ENCODE data around the gene ADAMTS19.
A peak's percentile ranks its signal among the peaks of the same experiment; 100 is the strongest.
"Not testable (repeated sequence)": the region's sequence is repeated elsewhere in the genome, so short reads cannot be mapped to it uniquely, and the experiment has no call there.

The ADAMTS19 gene

GRCh38 chr5:129601576-129601975, 141.5 kb downstream of the ADAMTS19 start:
- DNase-seq = no peak

DNA sequence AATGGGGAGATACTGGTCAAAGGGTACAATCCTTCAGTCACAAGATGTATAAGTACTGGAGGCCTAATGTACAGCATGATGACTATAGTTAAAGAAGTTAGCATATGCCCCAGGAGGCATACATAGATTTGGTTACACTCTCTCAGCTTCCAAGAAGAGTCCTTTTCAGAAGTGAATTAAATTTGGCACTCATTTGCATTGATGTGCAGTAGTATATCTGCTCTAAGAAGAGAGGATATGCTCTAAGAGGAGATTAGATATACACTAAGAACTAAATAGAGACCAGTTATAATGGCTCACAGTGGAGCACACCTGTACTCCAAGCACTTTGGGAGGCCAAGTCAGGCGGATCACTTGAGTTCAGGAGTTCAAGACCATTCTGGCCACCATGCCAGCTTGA, 148.3 kb downstream of the ADAMTS19 start:
- no peak for DNase-seq

GRCh38 chr5:129609710-129610109, 149.6 kb downstream of the ADAMTS19 start:
- no peak for DNase-seq

GRCh38 chr5:129616517-129616916, 156.4 kb downstream of the ADAMTS19 start:
- DNase-seq = no peak

DNA sequence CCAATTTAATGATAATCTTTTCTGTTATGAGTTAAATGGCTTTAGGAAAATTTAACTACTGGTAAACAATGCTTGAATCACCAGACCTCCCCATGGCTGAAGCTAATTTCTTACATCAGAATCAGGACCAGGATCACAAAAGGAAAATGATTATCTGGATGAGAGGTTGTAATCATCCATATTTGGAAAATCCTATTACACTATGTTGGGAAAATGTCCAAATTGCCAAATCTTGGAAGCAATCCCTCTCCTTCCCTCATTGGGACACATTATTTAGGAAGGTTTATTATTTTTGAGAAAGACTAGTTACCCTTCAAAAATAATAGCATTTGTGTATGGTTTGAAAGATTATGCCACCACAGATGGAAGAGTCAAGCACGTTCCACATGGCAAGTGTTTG, 157.1 kb downstream of the ADAMTS19 start:
- no peak for DNase-seq

DNA sequence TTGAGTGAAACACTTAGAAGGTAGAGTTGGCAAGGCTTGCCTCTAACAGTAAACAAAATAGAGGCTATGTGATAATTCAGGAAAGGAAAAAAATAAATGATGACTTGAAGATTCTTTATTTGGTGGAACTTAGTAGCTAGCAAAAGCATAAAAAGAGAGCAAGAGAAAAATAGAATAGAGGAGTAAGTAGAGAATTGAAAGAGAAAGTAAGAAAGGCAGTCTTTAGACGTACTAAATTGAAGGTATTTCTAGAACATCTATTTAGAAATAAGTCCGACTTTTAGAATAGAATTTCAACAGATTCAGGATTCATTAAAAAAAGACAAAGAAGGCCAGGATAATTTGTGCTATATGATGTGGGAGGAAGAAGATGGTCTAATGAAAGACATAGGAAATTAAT, 159.7 kb downstream of the ADAMTS19 start:
- DNase-seq = no peak

GRCh38 chr5:129622531-129622930, 162.4 kb downstream of the ADAMTS19 start:
- DNase-seq = no peak

GRCh38 chr5:129629575-129629974, 169.5 kb downstream of the ADAMTS19 start:
- DNase-seq = no peak

DNA sequence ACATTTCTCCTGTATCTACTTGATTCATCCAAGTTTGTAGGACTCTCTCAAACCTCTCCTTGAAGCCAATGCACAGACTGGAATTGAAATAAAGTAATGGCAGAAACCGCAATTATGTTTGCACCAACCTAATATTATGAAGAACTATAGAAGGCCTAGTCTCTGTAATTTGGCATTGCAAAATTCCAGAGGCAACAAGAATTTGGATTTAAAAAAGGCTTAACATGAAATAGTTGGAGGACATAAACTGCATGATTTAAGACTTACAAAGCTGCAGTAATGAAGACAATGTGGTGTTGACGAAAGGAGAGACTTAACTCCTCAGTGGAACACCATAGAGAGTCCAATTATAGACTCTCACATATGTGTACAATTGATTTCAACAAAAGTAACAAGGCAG, 170.0 kb downstream of the ADAMTS19 start:
- DNase-seq = no peak

GRCh38 chr5:129631961-129632360, 171.9 kb downstream of the ADAMTS19 start:
- DNase-seq = no peak

DNA sequence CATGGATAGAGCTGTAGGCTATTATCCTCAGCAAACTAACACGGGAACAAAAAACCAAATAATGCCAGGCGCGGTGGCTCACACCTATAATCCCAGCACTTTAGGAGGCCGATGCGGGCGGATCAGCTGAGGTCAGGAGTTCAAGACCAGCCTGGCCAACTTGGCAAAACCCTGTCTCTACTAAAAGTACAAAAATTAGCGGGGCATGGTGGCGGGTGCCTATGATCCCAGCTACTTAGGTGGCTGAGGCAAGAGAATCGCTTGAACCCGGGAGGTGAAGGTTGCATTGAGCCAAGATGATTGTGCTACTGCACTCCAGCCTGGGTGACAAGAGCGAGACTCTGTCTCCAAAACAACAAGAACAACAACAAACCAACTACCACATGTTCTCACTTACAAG, 177.4 kb downstream of the ADAMTS19 start:
- not testable (repeated sequence) for DNase-seq

DNA sequence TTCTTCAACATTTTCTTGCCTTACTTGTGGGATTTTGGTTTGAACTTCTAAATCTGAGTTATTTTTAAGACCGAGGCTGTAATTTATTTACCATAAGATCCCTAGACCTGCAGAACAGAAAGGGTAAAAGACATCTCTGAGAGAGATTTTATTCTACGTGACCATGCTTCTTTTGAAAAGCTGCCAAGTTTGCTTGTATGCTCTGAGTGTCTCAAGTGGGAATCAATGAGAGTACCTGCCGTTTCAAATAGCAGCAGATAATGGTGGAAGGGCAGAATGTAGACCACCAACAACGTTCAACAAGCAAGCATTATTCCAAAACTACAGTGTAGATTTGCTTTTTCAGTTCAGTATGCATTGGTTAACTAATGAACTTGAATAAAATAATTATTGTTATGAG, 179.2 kb downstream of the ADAMTS19 start:
- no peak for DNase-seq

DNA sequence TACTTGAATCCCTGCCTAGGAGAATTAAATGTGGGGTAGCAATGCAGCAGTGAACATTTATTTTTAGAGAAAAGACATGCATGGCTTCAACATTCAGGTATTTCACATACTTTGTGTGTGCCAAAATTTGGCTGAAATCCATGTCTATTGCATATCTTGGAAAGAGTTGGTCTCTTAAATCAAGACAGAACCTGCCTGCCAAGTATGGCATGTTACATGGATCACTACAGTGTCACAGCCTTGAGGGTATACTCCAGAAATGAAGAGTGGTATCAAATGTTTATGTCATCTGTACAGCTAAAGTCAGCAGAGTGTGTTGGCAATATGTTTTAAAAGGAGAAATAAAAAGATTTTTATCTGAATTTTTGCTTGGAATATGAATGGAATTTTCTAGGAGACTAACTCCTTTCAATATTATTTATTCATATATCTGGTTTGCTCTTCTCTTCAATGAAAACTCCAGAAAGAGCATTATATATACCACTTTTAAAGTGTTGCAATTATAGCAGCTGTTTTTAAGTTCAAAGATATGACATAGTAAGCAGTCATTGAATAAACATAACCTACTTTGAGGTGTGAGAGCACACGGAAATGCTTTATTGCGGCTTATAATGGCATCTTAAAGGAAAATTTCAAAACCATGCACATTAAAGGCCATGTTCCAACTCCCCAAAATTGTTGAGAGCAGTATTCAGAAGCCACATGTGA, 192.4 kb downstream of the ADAMTS19 start:
- DNase-seq = no peak

GRCh38 chr5:129653057-129653375, 192.9 kb downstream of the ADAMTS19 start:
- DNase-seq = no peak

DNA sequence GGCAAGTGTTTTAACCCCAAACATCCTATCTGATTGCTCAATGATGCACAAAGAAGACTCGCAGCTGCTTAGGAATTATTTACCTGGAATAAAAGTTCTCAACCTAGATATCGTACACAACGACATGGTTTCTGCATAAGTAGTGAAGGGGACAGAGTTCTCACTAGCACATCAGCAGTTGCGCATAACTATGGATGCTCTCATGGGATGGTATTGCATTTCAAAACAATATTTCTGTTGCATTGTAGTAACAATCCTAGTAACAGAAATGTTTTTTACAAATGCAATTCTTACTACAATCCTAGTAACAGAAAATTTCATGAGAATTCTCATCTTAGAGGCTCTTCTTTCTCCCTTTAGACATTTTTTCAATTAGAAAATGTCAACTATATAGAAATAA, 193.3 kb downstream of the ADAMTS19 start:
- DNase-seq = no peak

- DNase-seq = no peak
Measured at GRCh38 chr5:129656952-129657351, 196.9 kb downstream of the ADAMTS19 start.

- no peak for DNase-seq
Measured at GRCh38 chr5:129658801-129659200, 198.7 kb downstream of the ADAMTS19 start.

DNA sequence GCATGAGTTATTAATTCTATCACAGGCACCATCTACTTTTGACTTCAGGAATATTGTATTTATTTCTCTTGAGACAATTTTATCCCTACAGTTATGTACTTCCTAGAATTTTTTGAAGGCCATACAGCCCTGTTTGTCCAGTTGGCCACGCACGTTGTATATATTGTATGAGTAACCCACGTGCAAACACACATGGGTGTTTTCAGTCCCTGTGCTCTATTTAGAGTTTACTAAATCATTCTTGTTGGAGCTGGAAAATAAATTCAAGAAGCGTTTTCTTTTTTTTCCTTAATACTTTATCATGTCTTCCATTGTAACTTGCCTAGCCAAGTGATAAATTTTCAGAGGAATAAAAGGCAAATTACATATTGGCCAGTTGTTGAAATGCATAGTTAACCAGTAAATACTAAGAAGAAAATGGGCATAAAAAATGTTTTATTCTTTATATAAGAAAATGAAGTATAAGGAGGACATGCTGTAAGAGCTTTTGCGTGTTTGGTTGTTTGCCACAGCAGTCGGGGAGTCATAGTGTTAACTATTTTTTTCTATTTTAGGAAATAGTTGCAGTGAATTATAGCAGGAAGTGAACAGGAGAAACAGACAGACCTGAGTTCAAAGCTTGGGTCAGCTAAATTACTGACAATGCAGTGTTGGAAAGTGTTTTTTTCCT, 201.4 kb downstream of the ADAMTS19 start:
- DNase-seq = no peak

DNA sequence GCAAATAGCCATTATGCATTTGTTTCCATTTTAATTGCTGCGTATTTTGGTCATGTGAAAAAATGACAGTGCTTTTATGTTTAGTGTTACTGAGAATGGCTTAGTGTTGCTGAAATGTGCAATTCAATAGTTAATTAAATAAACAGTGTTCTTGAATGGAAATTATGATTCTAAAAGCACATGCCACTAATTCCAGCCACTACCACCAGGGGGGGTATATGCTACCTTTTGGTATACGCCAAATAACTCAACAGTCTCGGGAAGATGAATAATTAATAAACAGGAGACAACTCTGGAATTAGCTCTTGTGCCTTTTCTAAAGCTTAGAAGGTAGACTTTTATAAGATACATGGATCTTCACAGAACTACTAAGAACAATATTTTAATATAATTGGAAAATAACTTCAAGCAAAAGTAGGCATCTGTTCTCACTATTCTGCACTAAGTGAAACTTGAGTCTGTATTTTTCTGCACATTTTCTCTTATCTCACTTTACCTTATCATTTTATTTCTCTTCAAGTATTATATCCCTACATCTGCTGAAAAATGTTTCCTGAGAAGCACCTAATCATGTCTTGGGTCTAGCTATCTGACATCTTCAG, 204.3 kb downstream of the ADAMTS19 start:
- DNase-seq = peak; percentile 16

DNA sequence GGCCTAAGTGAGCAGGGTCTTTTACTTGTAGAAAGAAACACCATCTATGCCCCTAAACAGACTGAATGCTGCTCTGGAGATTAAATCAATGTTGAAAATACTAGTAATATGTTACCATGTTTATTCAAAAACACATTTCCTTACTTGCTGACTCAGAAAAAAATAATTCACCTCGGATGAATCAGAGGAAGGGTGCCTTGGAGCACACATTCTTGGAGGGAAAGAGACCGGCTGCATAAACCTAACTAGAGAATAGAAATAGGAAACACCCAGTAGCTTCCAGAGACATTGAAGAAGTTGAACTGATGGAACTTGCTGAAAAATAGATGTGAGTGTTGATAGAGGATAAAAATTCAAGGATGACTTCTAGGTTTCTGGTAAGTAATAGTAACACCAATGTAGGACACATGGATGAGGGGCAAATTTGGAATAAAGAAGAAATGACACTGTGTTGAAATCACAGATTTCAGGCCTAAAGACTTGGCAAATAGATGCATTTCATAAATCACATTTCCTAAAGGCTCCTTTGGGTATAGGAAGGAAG, 210.9 kb downstream of the ADAMTS19 start:
- DNase-seq = no peak

GRCh38 chr5:129672006-129672405, 211.9 kb downstream of the ADAMTS19 start:
- no peak for DNase-seq

DNA sequence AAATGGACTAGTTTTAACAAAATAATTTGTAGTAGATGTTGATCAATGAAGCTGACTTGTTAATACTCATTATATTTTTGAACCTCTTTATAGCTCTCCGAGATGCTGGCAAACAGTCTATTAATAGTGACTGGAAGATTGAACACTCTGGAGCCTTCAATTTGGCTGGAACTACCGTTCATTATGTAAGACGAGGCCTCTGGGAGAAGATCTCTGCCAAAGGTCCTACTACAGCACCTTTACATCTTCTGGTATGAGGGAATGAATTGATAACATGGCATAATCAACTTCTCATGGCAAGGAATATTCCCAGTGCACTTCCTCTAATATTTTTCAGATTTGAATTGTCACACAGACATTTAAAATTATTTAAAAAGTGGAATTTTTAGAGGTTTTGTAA, 219.6 kb downstream of the ADAMTS19 start:
- no peak for DNase-seq

GRCh38 chr5:129687941-129688340, 227.8 kb downstream of the ADAMTS19 start:
- no peak for DNase-seq

- DNase-seq = no peak
Measured at GRCh38 chr5:129689045-129689444, 228.9 kb downstream of the ADAMTS19 start.

Measured in T-helper 9 cell (primary cell).